Hippocampal formation (tissue), 2 donors: ENCODE measurements around the gene PROZ.
A peak's percentile ranks its signal among the peaks of the same experiment; 100 is the strongest.

Experiments
- DNase-seq, 2 donors: peaks; one replicate each; lab custom pipeline; 2025; lab: John Stamatoyannopoulos, UW

PROZ gene

GRCh38 chr13:113204378-113204734, 45.9 kb downstream of the PROZ start:
- no peak for DNase-seq

- DNase-seq, result no peak
These were observed 47.0 kb downstream of the PROZ start for GRCh38 chr13:113205428-113205931.

- no peak for DNase-seq
These were observed 49.0 kb downstream of the PROZ start for GRCh38 chr13:113207460-113207859.

GRCh38 chr13:113207890-113208420, 49.5 kb downstream of the PROZ start:
- DNase-seq, result no peak

GRCh38 chr13:113208421-113209335, 50.2 kb downstream of the PROZ start, which contains the start of gene PCID2:
TSS of gene PCID2 (minus strand) at chr13:113208669. CDS start at chr13:113208634, 35 bp downstream.
- peak; percentile 77 to 85 for DNase-seq

- DNase-seq, result peak; percentile 56 to 69
These were observed 50.9 kb downstream of the PROZ start, which contains the start of gene CUL4A for GRCh38 chr13:113209336-113209758. TSS of gene CUL4A (plus strand) at chr13:113209613. CDS start at chr13:113209628, 15 bp downstream.

- DNase-seq, result no peak
These were observed 51.4 kb downstream of the PROZ start for GRCh38 chr13:113209759-113210421.

- no peak for DNase-seq
These were observed 52.4 kb downstream of the PROZ start for GRCh38 chr13:113210833-113211232.

GRCh38 chr13:113211774-113212173, 53.3 kb downstream of the PROZ start:
- DNase-seq, result no peak

- DNase-seq, result peak in 1 of 2 donors; percentile 28
These were observed 58.0 kb downstream of the PROZ start for GRCh38 chr13:113216254-113217048.

GRCh38 chr13:113218586-113218985, 60.1 kb downstream of the PROZ start:
- no peak for DNase-seq

GRCh38 chr13:113219256-113219940, 61.0 kb downstream of the PROZ start:
- no peak for DNase-seq

GRCh38 chr13:113220141-113220598, 61.7 kb downstream of the PROZ start:
- no peak for DNase-seq

- DNase-seq, result no peak
These were observed 62.4 kb downstream of the PROZ start for GRCh38 chr13:113220877-113221276.
